Naive B cell (primary cell): Measurements from ENCODE around the gene GPC3. TPM values are rescaled to one million over a fixed set of nuclear protein-coding genes. Genes with fewer than 3 reads are reported as not detected.

Experiments used
- ATAC-seq, 2 donors: fragments of 150-1000 bp; cut with Tn5 transposase; 2 replicates each; pipeline ENCODE4 v1.10.0; 2021; ENCODE audit warnings: low read depth in 2 of 2, mild to moderate bottlenecking in 2 of 2, moderate library complexity in 2 of 2
- DNase-seq: peaks from one replicate; pipeline ENCODE4 v3.0.0; 2022
- H3K27ac Mint-ChIP-seq, 6 donors: one replicate each; pipeline ENCODE4 v1.8.0; 2020 to 2022; ENCODE audit warnings: mild to moderate bottlenecking in 6 of 6, mixed read lengths in 6 of 6, moderate library complexity in 5 of 6, inconsistent platforms in 2 of 6
- H3K27me3 Mint-ChIP-seq, 3 donors: one replicate each; pipeline ENCODE4 v1.8.0; 2021 to 2022; ENCODE audit warnings: mixed read lengths in 3 of 3, mild to moderate bottlenecking in 1 of 3
- H3K36me3 Mint-ChIP-seq, 2 donors: one replicate each; pipeline ENCODE4 v1.8.0; 2020 to 2022; ENCODE audit warnings: mixed read lengths in 2 of 2, inconsistent platforms in 1 of 2, mild to moderate bottlenecking in 1 of 2
- H3K4me1 Mint-ChIP-seq, 3 donors: one replicate each; pipeline ENCODE4 v1.8.0; 2020 to 2022; ENCODE audit warnings: mixed read lengths in 3 of 3, inconsistent platforms in 1 of 3, mild to moderate bottlenecking in 1 of 3, moderate library complexity in 1 of 3
- H3K4me3 Mint-ChIP-seq, 8 donors: one replicate each; pipeline ENCODE4 v1.8.0; 2020 to 2022; ENCODE audit warnings: mild to moderate bottlenecking in 8 of 8, mixed read lengths in 8 of 8, moderate library complexity in 8 of 8, inconsistent platforms in 2 of 8
- H3K9me3 Mint-ChIP-seq, 7 donors: one replicate each; pipeline ENCODE4 v1.8.0; 2020 to 2022; ENCODE audit warnings: mixed read lengths in 7 of 7, mild to moderate bottlenecking in 5 of 7, inconsistent platforms in 2 of 7, moderate library complexity in 1 of 7
- polyA plus RNA-seq, 6 donors: library from polyadenylated mRNA; unstranded; fragments of 300-500 nt; fragmentation: Illumina TruSeq; gene quantifications; one replicate each; pipeline ENCODE4 v1.2.3, GENCODE V29; 2021; ENCODE audit warnings: low read depth in 6 of 6

Gene GPC3
- polyA plus RNA-seq, 6 donors from 2014 or later, result not detected

GRCh38 chrX:133951098-133951497, 34.3 kb downstream of the GPC3 start:
- ATAC-seq (no peak), DNase-seq (no peak)
- H3K27ac Mint-ChIP-seq, result no peak overlapping the region
- no peaks in the 10 kb centered on the region for H3K36me3 Mint-ChIP-seq
- no peaks in the 10 kb centered on the region for H3K4me1 Mint-ChIP-seq
- peaks cover 6 to 21% (median 17%) of the 10 kb centered on the region in 3 donors for H3K27me3 Mint-ChIP-seq
- no peak overlapping the region for H3K4me3 Mint-ChIP-seq
- H3K9me3 Mint-ChIP-seq, result peaks cover 4 to 12% (median 5%) of the 10 kb centered on the region in 7 donors

- H3K27me3 Mint-ChIP-seq, result peaks cover 3 to 18% (median 13%) of the 10 kb centered on the region in 3 donors
- no peak overlapping the region for H3K4me3 Mint-ChIP-seq
- peaks cover 2 to 10% (median 5%) of the 10 kb centered on the region in 7 donors for H3K9me3 Mint-ChIP-seq
- DNase-seq, result no peak
- H3K4me1 Mint-ChIP-seq, result no peaks in the 10 kb centered on the region
- H3K27ac Mint-ChIP-seq, result no peak overlapping the region
- ATAC-seq, result no peak
- H3K36me3 Mint-ChIP-seq, result no peaks in the 10 kb centered on the region
These were observed 35.2 kb downstream of the GPC3 start for GRCh38 chrX:133950214-133950613.

- H3K27me3 Mint-ChIP-seq, result peaks cover 0 to 16% (median 9%) of the 10 kb centered on the region in 3 donors
- no peaks in the 10 kb centered on the region for H3K36me3 Mint-ChIP-seq
- ATAC-seq, result no peak
- H3K4me3 Mint-ChIP-seq, result no peak overlapping the region
- H3K9me3 Mint-ChIP-seq, result peaks cover 0 to 5% (median 4%) of the 10 kb centered on the region in 7 donors
- H3K27ac Mint-ChIP-seq, result no peak overlapping the region
- H3K4me1 Mint-ChIP-seq, result no peaks in the 10 kb centered on the region
- DNase-seq, result no peak
These were observed 36.5 kb downstream of the GPC3 start for GRCh38 chrX:133948895-133949294.

- H3K27me3 Mint-ChIP-seq, result peaks cover 0 to 11% (median 9%) of the 10 kb centered on the region in 3 donors
- no peak overlapping the region for H3K4me3 Mint-ChIP-seq
- no peak overlapping the region for H3K27ac Mint-ChIP-seq
- DNase-seq (no peak), ATAC-seq (no peak)
- no peaks in the 10 kb centered on the region for H3K4me1 Mint-ChIP-seq
- no peaks in the 10 kb centered on the region for H3K36me3 Mint-ChIP-seq
- no peaks in the 10 kb centered on the region for H3K9me3 Mint-ChIP-seq
These were observed 37.4 kb downstream of the GPC3 start for GRCh38 chrX:133947996-133948395.

DNA sequence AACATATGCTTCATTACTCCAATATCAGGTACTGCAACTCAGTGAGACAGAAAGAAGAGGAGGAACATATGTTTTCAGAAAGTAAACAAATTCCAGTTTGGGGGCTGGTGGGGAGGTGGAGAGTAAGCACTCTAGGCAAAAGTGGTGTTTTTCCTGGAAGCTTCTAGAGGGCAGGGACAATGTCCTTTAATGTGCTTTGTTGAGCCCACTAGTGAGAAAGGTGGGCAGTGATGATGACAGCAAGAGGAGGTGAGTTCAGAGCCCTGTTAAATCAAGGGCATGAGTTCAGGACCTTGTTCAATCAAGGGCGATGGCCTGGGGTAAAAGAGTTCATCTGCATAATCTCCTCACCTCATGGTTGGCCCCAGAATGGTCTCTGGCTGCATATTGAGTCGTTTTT, 38.4 kb downstream of the GPC3 start:
- Mint-ChIP-seq H3K36me3 (no peaks in the 10 kb centered on the region), H3K27ac (no peak overlapping the region), H3K27me3 (peaks cover 0 to 9% (median 7%) of the 10 kb centered on the region in 3 donors), H3K4me3 (peak overlapping the region in 1 of 8 donors; percentile 41), H3K4me1 (no peaks in the 10 kb centered on the region), H3K9me3 (no peaks in the 10 kb centered on the region)
- no peak for ATAC-seq
- DNase-seq, result no peak

DNA sequence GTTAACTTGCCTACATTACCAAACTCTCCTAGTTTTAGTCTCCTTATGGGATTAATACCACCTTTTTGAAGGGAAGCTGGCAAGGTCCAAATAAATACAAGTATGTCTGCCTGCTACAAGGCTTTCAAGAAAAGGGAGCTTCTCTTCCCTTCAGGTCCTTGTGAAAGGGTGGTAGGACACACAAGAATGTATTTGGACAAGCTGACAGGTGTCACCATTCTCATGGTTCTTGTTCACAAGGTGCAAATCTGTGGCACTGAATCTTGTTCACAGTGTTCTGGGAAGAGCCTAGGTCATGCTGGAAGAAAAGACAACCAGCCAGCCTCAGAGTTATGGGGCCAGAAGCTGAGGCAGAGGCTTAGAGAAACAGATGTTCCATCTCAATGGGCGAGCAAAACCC, 41.9 kb downstream of the GPC3 start:
- no peaks in the 10 kb centered on the region for H3K36me3 Mint-ChIP-seq
- H3K4me3 Mint-ChIP-seq, result no peak overlapping the region
- H3K27me3 Mint-ChIP-seq, result peaks cover 0 to 9% (median 4%) of the 10 kb centered on the region in 3 donors
- no peak overlapping the region for H3K27ac Mint-ChIP-seq
- H3K4me1 Mint-ChIP-seq, result no peaks in the 10 kb centered on the region
- no peaks in the 10 kb centered on the region for H3K9me3 Mint-ChIP-seq
- ATAC-seq (no peak), DNase-seq (no peak)

DNA sequence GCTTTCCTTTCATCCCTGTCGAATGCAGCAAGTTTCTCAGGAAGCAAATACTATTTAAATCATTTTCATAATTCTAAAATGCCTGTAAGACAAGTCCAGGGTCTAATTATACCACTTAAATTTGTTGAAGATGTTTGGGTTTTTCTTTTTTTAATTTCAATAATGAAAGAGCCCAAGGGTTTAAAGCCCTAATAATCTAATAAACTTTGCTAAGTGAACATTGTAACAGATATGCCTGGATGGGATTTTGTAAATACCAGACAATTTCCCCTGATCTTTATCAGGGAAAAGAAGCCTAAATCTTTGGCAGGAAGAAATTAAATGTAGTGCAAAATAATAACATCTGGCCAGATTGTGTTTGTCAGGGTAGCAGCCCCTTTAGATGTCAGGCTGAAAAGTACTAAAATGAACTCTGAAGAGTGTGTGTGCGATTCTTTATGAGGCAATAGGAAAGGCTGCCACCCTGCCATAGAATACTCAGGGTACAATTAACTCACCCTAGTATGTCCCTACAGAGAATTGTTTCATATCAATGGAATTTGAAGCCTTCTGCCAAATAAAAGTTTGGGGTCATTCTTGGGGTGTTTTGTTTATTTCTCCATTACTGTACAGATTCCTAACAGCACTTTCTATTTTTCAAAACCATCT, 45.6 kb downstream of the GPC3 start:
- ATAC-seq, result no peak
- Mint-ChIP-seq H3K36me3 (no peaks in the 10 kb centered on the region), H3K9me3 (no peaks in the 10 kb centered on the region), H3K4me1 (no peaks in the 10 kb centered on the region), H3K27ac (no peak overlapping the region), H3K27me3 (no peaks in the 10 kb centered on the region), H3K4me3 (no peak overlapping the region)
- DNase-seq, result no peak

GRCh38 chrX:133938530-133938929, 46.9 kb downstream of the GPC3 start:
- H3K4me1 Mint-ChIP-seq, result no peaks in the 10 kb centered on the region
- no peaks in the 10 kb centered on the region for H3K9me3 Mint-ChIP-seq
- H3K4me3 Mint-ChIP-seq, result no peak overlapping the region
- no peak overlapping the region for H3K27ac Mint-ChIP-seq
- DNase-seq (no peak), ATAC-seq (no peak)
- no peaks in the 10 kb centered on the region for H3K27me3 Mint-ChIP-seq
- no peaks in the 10 kb centered on the region for H3K36me3 Mint-ChIP-seq

GRCh38 chrX:133937022-133937421, 48.4 kb downstream of the GPC3 start:
- no peaks in the 10 kb centered on the region for H3K9me3 Mint-ChIP-seq

DNA sequence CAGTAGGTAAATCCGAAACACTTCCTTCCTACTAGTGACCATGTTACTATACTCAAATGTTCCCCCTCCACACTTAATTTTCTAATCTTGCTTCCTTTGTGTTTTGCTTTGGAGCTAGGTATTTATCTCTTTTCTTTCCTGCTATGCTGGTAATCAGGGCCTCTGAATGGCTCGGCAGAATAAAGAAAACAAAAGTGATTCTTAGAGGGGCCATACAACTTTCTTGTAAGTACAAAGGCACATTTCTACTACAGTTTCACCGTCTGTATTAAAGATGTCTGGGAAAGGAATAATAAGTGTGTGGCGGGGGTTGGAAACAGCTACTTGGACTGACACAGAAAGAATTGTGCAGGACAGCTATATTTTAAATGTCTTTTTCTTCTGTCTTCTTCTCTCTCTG, 50.3 kb downstream of the GPC3 start:
- ATAC-seq, result no peak
- no peak for DNase-seq
- Mint-ChIP-seq H3K27me3 (no peaks in the 10 kb centered on the region), H3K4me1 (no peaks in the 10 kb centered on the region), H3K9me3 (peaks cover 0 to 1% (median 0%) of the 10 kb centered on the region in 7 donors), H3K36me3 (no peaks in the 10 kb centered on the region), H3K4me3 (no peak overlapping the region), H3K27ac (no peak overlapping the region)

More at GRCh38 chrX:133937022-133937421, 48.4 kb downstream of the GPC3 start:
- no peak overlapping the region for H3K4me3 Mint-ChIP-seq
- H3K27ac Mint-ChIP-seq, result no peak overlapping the region
- no peaks in the 10 kb centered on the region for H3K4me1 Mint-ChIP-seq
- H3K27me3 Mint-ChIP-seq, result no peaks in the 10 kb centered on the region
- no peak for ATAC-seq
- no peaks in the 10 kb centered on the region for H3K36me3 Mint-ChIP-seq
- no peak for DNase-seq

- ATAC-seq (no peak), DNase-seq (no peak)
- Mint-ChIP-seq H3K27ac (no peak overlapping the region), H3K9me3 (peaks cover 0 to 1% (median 0%) of the 10 kb centered on the region in 7 donors), H3K36me3 (no peaks in the 10 kb centered on the region), H3K27me3 (peaks cover 0 to under 1% (median 0%) of the 10 kb centered on the region in 3 donors), H3K4me1 (no peaks in the 10 kb centered on the region), H3K4me3 (no peak overlapping the region)
These were observed 52.1 kb downstream of the GPC3 start for GRCh38 chrX:133933316-133933715.

- no peak overlapping the region for H3K27ac Mint-ChIP-seq
- ATAC-seq, result no peak
These were observed 55.4 kb downstream of the GPC3 start for GRCh38 chrX:133929836-133930464.

GRCh38 chrX:133928365-133928764, 57.0 kb downstream of the GPC3 start:
- Mint-ChIP-seq H3K27ac (no peak overlapping the region), H3K4me1 (no peaks in the 10 kb centered on the region), H3K9me3 (peaks cover 0 to 1% (median 0%) of the 10 kb centered on the region in 7 donors), H3K4me3 (no peak overlapping the region), H3K36me3 (no peaks in the 10 kb centered on the region), H3K27me3 (peaks cover 0 to 9% (median 0%) of the 10 kb centered on the region in 3 donors)
- DNase-seq (no peak), ATAC-seq (no peak)

More at GRCh38 chrX:133929836-133930464, 55.4 kb downstream of the GPC3 start:
- Mint-ChIP-seq H3K27me3 (peaks cover 0 to 9% (median 0%) of the 10 kb centered on the region in 3 donors), H3K9me3 (peaks cover 0 to 1% (median 0%) of the 10 kb centered on the region in 7 donors), H3K36me3 (no peaks in the 10 kb centered on the region), H3K4me1 (no peaks in the 10 kb centered on the region), H3K4me3 (no peak overlapping the region)
- no peak for DNase-seq

DNA sequence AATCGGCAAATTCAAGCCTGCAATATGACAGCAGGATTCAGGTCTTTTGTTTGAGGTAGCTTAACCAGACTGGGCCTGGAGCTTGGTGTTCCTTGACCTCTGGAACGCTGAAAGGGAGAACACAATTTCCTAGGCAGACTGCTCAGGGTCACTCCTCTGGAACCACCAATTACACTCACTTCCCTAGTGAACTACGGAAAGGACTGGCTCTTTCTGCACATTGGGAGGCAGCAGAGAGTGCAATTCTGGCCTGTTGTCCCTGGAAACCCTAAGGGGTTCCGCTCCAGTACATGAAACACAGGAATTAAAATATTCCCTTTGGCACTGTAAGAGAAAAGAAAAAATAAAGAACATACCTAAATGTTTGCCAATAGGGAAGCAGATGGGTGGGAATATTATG, 58.6 kb downstream of the GPC3 start:
- Mint-ChIP-seq H3K27me3 (peaks cover 0 to 9% (median 0%) of the 10 kb centered on the region in 3 donors), H3K4me1 (peaks cover 0 to 12% (median 8%) of the 10 kb centered on the region in 3 donors), H3K4me3 (no peak overlapping the region), H3K27ac (no peak overlapping the region), H3K9me3 (peaks cover 0 to 1% (median 0%) of the 10 kb centered on the region in 7 donors), H3K36me3 (no peaks in the 10 kb centered on the region)
- ATAC-seq (no peak), DNase-seq (no peak)
